ENCODE results near the gene UBE2E2.

- TF ChIP-seq POLR2A (IDR thresholded peaks at IDR 0.05; ENCODE audit: extremely low read depth, insufficient read length) = no peak
- no peak for TF ChIP-seq CTCF (IDR thresholded peaks at IDR 0.05; ENCODE audit: low read depth, low read length)
- no peak for TF ChIP-seq MYC (IDR thresholded peaks at IDR 0.05; ENCODE audit: low read depth, low read length)
- no peak for TF ChIP-seq MAX (IDR thresholded peaks at IDR 0.05; ENCODE audit: low read depth, low read length)
Measured at GRCh38 chr3:23157331-23157730, 45.8 kb upstream of the UBE2E2 start.
